Heart left ventricle (tissue), 13 donors: ENCODE data around the gene WDR82.

Source experiments
- CTCF ChIP-seq, 12 donors: fragments of 200-600 bp; sonication (generic) in 4 of 12; IDR thresholded peaks; one replicate each; pipeline versions ENCODE4 v1.5.0 to v1.8.0; 2018 to 2022; ENCODE audit warnings: antibody characterized with exemption in 12 of 12, mild to moderate bottlenecking in 5 of 12
- POLR2A ChIP-seq, 2 donors: fragments of 450-650 bp; IDR thresholded peaks; one replicate each; pipeline ENCODE4 v1.6.1; 2017; ENCODE audit warnings: antibody characterized with exemption in 2 of 2, mild to moderate bottlenecking in 2 of 2, moderate library complexity in 2 of 2
- donor health status: ischemic (EF 13 %, LVEDD 7.1; RV severe dilation, severe dysfunction).
- donor health status: DM: no; HTN: yes; CAD: no.
- donor health status: DM: no; HTN: no; CAD: no.
- donor health status: ischemic (EF 25% LVEDD 6.9; RV normal size, moderate dysfunction).
- donor health status: ischemic (EF 25% LVEDD 5.7; RV mildly dilated, moderate dysfunction).
- donor health status: ischemic (EF 35%, LVEDD 5.7; RV mildly dilated, moderate dysfunction).
- donor health status: nonischemic (EF 11% LVEDD 7.7; RV severe dilation, severe dysfunction).
- donor health status: DM: yes; HTN: yes; CAD: no.
- donor health status: PGD.
- donor health status: ischemic (EF 29% LVEDD 5.4; RV normal size, mild dysfunction).
- donor health status: nonischemic (EF 23%, LVEDD 6.1; RV moderate dilation, normal function).

- TF ChIP-seq CTCF (IDR thresholded peaks at IDR 0.05) (no peak), POLR2A (IDR thresholded peaks at IDR 0.05) (no peak)
Measured at GRCh38 chr3:52211268-52211891, 67.1 kb downstream of the WDR82 start.
